Measurements from ENCODE around the gene PIN4.

GRCh38 chrX:72146527-72146926 is 35.0 kb upstream of the PIN4 start:
- TF ChIP-seq POLR2A (IDR thresholded peaks at IDR 0.05; ENCODE audit: borderline replicate concordance, extremely low read depth, insufficient read depth, insufficient read length) (no peak), CTCF (IDR thresholded peaks at IDR 0.05 in 2 of 3, conservative IDR thresholded peaks at IDR 0.05 in 1 of 3; ENCODE audit: borderline replicate concordance in 1 of 3, insufficient read depth in 1 of 3, low read depth in 2 of 3, low read length in 2 of 3) (no peak), REST (IDR thresholded peaks at IDR 0.05; ENCODE audit: low read depth) (no peak), CBX3 (IDR thresholded peaks at IDR 0.05; ENCODE audit: low read depth) (no peak), EZH2phosphoT487 (IDR thresholded peaks at IDR 0.05; ENCODE audit: borderline replicate concordance) (no peak), CEBPB (IDR thresholded peaks at IDR 0.05; ENCODE audit: low read depth) (no peak), POLR2AphosphoS5 (IDR thresholded peaks at IDR 0.05; ENCODE audit: low read depth, low read length) (no peak), YY1 (IDR thresholded peaks at IDR 0.05; ENCODE audit: extremely low read depth, insufficient replicate concordance, low read depth, low read length) (no peak), EZH2 (IDR thresholded peaks at IDR 0.05) (no peak), SP1 (IDR thresholded peaks at IDR 0.05; ENCODE audit: low read depth) (no peak), EGR1 (IDR thresholded peaks at IDR 0.05; ENCODE audit: low read depth) (no peak)
